ACHN (cell line): Measurements from ENCODE around the gene TNFSF13.

Experiments
- DNase-seq: peaks from one replicate; pipeline ENCODE4 v3.0.0-alpha.2; 2015
- in situ Hi-C: cut with HindIII; loops from 2 replicates; pipeline ENCODE4 v1.10.0; 2017; ENCODE audit warnings: low sequenced_read_pairs, low pct_ligation_motif_present, low pct_unique_long_range_greater_than_20kb

The TNFSF13 gene

DNA sequence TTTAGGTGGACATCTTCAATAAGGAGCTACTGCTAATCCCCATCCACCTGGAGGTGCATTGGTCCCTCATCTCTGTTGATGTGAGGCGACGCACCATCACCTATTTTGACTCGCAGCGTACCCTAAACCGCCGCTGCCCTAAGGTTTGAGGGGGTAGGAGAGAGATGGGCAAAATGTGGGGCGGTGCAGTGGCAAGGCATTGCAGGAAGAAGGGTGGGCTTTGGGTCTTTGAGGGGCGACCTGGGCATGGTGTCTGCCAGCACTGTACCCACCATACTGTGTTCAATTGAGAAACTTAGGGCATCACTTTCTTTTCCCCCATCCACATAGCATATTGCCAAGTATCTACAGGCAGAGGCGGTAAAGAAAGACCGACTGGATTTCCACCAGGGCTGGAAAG is 11.8 kb downstream of the TNFSF13 start:
- no peak for DNase-seq
- in situ Hi-C loops = no loop called here

DNA sequence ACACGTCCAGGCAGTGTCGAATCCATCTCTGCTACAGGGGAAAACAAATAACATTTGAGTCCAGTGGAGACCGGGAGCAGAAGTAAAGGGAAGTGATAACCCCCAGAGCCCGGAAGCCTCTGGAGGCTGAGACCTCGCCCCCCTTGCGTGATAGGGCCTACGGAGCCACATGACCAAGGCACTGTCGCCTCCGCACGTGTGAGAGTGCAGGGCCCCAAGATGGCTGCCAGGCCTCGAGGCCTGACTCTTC is 13.7 kb downstream of the TNFSF13 start:
- in situ Hi-C loops = no loop called here
- DNase-seq = no peak

DNA sequence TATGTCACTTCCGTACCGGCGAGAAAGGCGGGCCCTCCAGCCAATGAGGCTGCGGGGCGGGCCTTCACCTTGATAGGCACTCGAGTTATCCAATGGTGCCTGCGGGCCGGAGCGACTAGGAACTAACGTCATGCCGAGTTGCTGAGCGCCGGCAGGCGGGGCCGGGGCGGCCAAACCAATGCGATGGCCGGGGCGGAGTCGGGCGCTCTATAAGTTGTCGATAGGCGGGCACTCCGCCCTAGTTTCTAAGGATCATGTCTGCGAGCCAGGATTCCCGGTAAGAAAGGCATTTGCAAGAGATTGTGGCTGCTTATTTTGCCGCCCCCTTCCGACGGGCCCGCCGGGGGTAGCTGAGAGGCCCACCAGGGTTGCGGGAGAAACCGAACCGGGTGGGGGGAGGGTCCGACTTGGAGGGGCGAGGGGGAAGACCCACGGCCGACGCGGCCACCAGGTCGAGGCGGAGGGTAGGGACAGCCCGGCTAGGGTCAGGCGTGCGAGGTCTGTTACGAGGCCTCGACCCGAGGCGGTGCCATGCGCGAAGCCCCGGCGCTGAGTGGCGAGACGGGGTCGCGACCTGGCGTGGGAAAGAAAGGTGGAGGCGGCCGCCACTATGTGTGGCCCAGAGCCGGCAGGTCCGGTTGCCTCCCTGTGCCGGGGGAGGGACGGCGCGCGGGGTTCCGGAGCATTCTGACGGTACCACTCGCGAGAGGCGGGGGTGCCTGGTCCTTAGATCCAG is 14.2 kb downstream of the TNFSF13 start:
- peak; percentile 99 for DNase-seq
- in situ Hi-C loops = no loop called here

DNA sequence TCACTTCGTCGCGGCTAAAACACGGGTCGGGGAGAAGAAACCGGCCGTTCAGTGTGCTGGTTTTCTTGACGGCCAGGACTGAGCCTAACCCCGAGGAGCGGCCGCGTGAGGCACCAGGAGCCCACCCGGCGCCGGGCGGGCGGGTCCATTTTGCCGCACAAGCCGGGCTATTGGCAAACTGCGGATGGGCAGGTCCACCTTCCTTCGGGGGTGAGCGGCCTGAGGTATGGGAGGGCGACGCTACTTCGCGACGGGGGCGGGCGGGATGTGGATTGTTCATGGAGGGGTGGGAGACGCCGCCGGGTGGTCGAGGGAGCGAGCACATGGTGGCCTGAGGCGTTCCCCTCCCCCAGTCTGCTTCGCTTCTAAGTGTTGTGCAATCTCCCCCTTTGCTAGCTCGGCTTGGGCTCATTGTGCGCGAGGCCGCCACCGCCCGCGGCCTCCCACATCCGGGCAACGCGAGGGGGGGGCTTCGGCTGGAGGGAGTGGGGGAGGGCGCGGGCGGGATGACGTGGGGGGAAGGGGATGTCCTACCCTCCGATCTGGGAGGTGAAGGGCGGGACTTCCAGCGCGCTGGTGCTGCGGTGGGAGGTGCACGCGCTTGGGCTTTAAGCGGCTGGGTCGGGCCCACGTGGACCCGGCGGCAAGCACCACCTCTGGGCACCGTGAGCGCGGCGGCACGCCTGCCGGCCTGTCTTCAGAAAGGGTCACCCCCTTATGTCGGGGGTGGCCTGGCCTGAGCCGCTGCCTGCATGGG is 15.0 kb downstream of the TNFSF13 start:
- peak; percentile 91 for DNase-seq
- in situ Hi-C loops = no loop called here

DNA sequence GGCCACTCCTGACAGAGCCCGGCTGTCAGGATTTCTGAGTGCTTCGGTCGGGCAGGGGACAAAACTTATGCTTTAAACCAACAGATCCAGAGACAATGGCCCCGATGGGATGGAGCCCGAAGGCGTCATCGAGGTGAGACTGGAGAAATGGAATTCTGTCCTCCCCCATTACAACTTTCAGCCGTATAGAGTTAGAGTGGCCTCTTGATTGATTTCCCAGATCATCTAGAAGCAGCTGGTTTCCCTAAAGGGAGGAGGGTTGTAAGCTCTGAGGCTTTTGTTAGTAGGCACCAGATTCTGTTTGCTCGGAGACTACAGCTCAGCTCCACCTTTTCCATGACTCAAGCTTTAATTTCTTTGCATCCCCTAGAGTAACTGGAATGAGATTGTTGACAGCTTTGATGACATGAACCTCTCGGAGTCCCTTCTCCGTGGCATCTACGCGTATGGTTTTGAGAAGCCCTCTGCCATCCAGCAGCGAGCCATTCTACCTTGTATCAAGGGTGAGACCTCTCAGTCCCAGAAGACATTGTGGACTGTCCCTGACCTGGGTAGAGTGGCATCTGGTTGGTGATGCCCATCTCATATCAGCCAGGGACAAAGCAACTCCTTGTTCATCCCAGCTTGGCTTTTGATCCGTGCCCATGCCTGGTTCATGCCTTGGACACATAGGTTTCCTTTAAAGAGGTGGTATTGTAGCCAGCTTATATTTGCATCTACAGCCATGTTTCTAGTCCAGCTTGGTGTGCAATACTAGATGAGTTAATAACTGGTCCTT is 15.8 kb downstream of the TNFSF13 start:
- in situ Hi-C loops = no loop called here
- DNase-seq = no peak

DNA sequence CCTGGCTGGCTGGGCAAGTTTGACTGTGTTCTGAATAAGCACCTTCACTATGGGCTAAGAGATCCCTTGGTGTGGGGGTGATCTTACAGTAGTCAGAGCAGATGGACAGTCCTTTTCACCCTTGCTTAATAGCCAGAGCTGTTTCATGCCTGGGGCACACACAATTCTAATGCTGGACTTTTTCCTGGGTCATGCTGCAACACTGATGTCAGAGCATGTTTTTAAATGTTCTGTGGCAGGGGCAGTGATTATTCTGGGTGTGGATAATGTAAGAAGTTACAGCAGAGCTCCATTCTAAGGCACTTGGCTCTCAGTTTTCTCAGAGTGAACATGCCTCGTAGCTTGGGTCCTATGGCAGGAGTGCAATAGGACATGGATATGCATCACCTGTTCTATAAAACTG is 16.9 kb downstream of the TNFSF13 start:
- in situ Hi-C loops = no loop called here
- no peak for DNase-seq

DNA sequence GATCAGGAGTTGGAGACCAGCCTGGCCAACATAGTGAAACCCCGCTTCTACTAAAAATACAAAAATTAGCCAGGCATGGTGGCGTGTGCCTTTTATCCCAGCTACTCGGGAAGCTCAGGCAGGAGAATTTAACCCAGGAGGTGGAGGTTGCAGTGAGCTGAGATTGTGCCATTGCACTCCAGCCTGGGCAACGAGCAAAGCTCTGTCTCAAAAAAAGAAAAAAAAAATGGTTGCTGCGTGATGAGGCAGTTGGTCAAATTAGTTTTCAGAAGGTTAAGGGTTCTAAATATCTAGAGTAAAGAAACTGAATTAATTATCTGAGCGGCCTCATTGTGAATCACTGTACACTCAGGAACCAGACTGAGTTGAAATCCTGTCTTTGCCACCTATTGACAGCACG is 17.4 kb downstream of the TNFSF13 start:
- in situ Hi-C loops = no loop called here
- no peak for DNase-seq

DNA sequence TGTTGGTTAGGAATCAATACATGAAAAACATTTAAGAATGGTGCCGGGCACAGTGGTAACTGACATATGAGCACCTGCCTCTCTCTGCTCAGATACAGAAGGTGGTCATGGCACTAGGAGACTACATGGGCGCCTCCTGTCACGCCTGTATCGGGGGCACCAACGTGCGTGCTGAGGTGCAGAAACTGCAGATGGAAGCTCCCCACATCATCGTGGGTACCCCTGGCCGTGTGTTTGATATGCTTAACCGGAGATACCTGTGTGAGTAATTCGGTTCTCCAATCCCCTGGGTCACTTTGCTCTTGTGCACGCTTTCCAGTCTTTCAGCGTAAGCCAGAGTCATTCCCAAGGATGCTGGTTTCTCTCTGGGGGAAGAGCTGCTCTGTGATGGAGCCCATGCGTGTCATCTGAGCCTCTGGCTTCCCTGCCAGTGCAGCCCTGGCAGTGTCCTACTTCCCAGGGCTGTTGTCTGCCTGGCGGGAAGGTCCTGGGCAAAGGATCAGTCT is 17.9 kb downstream of the TNFSF13 start:
- in situ Hi-C loops = no loop called here
- no peak for DNase-seq

DNA sequence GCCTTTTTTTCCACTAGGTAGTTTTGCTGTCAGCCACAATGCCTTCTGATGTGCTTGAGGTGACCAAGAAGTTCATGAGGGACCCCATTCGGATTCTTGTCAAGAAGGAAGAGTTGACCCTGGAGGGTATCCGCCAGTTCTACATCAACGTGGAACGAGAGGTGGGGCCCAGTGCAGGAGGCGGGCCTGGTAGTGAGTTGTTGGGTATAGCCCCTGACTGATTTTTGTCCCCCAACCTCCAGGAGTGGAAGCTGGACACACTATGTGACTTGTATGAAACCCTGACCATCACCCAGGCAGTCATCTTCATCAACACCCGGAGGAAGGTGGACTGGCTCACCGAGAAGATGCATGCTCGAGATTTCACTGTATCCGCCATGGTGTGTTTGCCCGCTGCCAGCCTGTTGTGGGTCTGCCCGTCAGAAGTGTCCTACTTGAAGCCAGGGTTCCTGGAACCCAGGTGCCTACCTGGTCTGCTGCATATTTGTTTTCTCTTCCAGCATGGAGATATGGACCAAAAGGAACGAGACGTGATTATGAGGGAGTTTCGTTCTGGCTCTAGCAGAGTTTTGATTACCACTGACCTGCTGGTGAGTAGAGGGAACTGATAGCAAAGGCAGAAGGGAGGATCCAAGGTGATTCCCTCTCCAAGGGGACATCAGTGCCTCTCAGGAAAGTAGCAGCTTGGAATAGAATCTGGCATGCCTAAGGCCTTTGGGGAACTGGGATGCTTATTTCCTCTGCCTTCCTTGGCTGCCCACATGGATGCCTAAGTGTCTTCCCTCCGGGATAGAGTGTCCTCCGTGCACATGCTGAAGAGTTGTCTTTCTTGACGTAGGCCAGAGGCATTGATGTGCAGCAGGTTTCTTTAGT is 19.0 kb downstream of the TNFSF13 start:
- in situ Hi-C loops = no loop called here
- DNase-seq = no peak

DNA sequence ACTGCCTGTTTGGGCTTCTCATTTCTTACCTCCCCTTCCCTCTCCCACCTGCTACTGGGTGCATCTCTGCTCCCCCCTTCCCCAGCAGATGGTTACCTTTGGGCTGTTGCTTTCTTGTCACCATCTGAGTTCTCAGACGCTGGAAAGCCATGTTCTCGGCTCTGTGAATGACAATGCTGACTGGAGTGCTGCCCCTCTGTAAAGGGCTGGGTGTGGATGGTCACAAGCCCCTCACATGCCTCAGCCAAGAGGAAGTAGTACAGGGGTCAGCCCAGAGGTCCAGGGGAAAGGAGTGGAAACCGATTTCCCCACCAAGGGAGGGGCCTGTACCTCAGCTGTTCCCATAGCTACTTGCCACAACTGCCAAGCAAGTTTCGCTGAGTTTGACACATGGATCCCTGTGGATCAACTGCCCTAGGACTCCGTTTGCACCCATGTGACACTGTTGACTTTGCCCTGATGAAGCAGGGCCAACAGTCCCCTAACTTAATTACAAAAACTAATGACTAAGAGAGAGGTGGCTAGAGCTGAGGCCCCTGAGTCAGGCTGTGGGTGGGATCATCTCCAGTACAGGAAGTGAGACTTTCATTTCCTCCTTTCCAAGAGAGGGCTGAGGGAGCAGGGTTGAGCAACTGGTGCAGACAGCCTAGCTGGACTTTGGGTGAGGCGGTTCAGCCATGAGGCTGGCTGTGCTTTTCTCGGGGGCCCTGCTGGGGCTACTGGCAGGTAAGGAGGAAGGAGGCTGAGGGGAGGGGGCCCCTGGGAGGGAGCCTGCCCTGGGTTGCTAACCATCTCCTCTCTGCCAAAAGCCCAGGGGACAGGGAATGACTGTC is 20.7 kb downstream of the TNFSF13 start, which contains the start of gene CD68:
Gene CD68 (plus strand): TSS at position 638 of the 833 bp plus-strand sequence. CDS start 40 bp downstream, at position 678.
- peak; percentile 89 for DNase-seq
- in situ Hi-C loops = no loop called here

DNA sequence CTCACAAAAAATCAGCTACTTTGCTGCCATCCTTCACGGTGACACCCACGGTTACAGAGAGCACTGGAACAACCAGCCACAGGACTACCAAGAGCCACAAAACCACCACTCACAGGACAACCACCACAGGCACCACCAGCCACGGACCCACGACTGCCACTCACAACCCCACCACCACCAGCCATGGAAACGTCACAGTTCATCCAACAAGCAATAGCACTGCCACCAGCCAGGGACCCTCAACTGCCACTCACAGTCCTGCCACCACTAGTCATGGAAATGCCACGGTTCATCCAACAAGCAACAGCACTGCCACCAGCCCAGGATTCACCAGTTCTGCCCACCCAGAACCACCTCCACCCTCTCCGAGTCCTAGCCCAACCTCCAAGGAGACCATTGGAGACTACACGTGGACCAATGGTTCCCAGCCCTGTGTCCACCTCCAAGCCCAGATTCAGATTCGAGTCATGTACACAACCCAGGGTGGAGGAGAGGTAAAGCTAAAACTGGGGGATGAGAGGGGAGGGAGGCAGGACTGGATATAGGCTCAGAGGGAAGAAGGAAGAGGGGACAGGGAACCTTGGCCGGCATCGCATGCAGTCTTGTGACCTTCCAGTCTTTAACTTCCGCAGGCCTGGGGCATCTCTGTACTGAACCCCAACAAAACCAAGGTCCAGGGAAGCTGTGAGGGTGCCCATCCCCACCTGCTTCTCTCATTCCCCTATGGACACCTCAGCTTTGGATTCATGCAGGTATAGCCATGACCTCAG is 21.5 kb downstream of the TNFSF13 start:
- no peak for DNase-seq

DNA sequence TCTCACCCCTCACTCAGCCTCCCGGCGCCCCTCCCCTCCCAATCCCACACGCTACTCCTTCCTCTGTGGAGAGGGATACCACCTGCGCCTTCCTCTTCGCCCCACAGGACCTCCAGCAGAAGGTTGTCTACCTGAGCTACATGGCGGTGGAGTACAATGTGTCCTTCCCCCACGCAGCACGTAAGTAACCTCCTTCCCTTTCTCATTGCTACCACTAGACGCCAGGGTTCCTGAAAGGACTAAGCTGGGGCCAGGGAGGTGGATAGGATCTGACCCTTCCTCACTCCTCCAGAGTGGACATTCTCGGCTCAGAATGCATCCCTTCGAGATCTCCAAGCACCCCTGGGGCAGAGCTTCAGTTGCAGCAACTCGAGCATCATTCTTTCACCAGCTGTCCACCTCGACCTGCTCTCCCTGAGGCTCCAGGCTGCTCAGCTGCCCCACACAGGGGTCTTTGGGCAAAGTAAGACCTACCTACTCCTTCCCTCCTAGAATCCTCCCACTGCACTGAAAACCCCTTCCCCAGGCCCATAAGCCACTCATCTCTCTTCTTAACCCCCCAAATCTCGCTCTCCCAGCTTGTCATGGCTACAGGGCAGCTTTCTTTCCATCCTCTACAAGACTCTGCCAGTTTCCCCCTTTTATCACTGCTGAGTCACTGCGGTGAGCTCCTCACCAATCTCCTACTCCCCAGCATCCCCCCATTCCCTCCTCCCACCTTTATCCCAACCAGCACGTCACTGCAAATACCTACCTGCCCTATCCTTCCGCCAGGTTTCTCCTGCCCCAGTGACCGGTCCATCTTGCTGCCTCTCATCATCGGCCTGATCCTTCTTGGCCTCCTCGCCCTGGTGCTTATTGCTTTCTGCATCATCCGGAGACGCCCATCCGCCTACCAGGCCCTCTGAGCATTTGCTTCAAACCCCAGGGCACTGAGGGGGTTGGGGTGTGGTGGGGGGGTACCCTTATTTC is 22.3 kb downstream of the TNFSF13 start:
- in situ Hi-C loops = no loop called here
- no peak for DNase-seq

More for the DNA sequence above, 21.5 kb downstream of the TNFSF13 start:
- in situ Hi-C loops = no loop called here

DNA sequence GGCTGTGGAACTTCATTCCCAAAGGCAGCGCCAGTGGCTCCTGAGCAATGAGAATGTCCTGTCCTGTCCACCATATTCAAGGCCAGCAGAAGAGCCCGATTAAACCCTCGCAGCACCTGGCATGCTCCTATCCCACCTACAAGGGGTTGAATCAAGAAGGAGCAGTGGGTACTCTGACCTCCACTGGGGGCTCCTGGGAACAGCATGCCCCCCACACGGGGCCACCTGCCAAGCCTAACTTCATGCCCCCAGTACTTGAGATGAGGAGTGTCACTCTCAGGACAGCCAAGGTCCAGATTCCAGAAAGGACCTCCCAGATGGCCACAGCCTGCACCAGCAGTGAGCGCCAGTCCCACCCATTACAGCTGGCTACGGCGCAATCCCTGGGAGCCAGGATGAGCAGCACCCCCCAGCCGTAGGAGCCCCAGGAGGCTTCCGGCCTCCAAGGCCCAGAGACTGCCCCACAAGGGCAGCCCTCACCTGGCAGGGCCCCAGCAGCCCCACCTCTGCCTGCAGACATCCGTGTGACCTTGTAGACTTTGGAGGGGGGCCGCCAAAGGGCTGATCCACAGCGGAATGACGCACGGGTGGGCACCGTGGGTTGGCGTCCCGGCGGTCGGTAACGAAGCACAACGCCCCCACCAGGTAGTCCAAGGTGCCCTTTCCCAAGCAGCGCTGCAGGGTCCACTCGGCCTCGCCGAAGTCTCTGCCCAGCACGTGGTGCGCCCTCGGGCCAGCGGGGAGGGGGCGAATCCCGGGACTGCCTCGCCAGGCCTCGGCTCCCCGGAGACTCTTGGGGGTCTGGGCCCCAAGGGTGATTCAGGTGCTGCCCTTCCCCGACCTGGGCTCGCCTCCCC is 24.1 kb downstream of the TNFSF13 start:
- no peak for DNase-seq
- in situ Hi-C loops = no loop called here

DNA sequence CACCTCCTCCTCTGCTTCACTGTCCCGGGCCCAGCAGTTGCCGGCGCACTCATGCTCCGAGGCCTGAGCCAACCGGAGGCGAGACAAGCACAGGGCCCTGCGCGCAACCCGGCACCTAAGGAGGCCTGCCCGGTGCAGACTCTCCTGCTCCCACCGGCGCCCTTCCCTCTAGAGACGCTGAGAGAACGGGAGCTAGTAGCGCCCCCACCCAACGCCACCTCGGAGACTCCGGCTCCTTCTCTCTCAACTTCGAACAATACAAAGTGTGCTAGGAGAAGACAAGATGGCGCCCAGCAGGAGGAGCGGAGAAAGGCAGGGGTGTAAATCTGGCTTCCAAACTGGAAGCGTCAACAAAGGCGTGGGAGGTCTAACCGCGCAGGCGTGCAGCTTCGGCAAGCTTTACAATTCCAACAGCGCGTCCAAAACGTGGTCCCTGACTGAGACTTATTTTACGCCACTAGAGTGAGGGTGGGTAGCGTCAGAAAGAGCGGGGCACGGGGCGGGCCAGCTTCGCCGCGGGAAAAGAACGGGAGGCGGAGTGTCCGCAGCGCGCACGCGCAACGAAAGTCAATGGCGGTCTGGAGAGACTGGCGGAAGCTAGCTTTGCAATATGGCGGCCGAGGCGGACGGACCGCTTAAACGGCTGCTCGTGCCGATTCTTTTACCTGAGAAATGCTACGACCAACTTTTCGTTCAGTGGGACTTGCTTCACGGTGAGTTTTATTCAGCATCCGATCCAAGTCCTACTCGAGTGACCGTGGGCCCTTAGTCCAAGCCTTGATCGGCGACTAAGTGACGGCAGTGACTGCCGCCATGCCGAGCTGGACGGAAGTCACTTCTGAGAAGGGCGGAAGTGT is 24.9 kb downstream of the TNFSF13 start, which contains the start of gene MPDU1:
Gene MPDU1 (plus strand): TSS at position 600 of the 857 bp plus-strand sequence. CDS start 11 bp downstream, at position 611.
- in situ Hi-C loops = no loop called here
- DNase-seq = peak; percentile 97
